HepG2 (cell line): ENCODE measurements around the gene OGFR. TPM values are rescaled to one million over a fixed set of nuclear protein-coding genes. Genes with fewer than 3 reads are reported as not detected.

Experiments used
- ATAC-seq: fragments of 200-7000 bp; cut with Tn5 transposase; 3 replicates; pipeline ENCODE4 v1.9.1; 2020; ENCODE audit warnings: mild to moderate bottlenecking, moderate library complexity
- BruUV-seq: library from RNA; stranded (reverse); fragments of 400-500 nt; replicated peaks from 2 replicates; lab custom pipeline; 2021; lab: Mats Ljungman, UMichigan
- CTCF ChIA-PET: fragments of 300-600 bp; formaldehyde crosslinking; extraction: SDS; loops from one replicate; lab custom pipeline; 2021; ENCODE audit warnings: low total read pairs, inconsistent platforms, low intra/inter-chr PET ratio; lab: Yijun Ruan, JAX
- POLR2A ChIA-PET: fragments of 350-600 bp; sonication (Branson Sonifier 250); formaldehyde crosslinking; loops from one replicate; lab custom pipeline; 2020; ENCODE audit warnings: antibody characterized with exemption, inconsistent platforms; lab: Yijun Ruan, JAX
- DNase-seq: peaks from one replicate; pipeline ENCODE4 v3.0.0-alpha.2; 2015; ENCODE audit warnings: low spot score
- FAIRE-seq: peaks from 3 replicates; lab custom pipeline; 2011; peaks lifted over from hg19 to GRCh38; lab: Jason Lieb, UNC
- H2AFZ ChIP-seq: one replicate; pipeline ENCODE4 v1.6.1; 2011; ENCODE audit warnings: low read length, inconsistent platforms
- H3K27ac ChIP-seq: fragments of 300-600 bp; 3 replicates; pipeline ENCODE4 v1.8.0; 2011; ENCODE audit warnings: mixed run types, mild to moderate bottlenecking, mixed read lengths, low read length, inconsistent platforms; ENCODE audit not compliant: insufficient read depth; ENCODE audit errors: extremely low read length
- H3K27me3 ChIP-seq, 2 experiments: fragments of 200-600 bp in 1 of 2; 2 replicates in 1 of 2; 3 replicates in 1 of 2; pipeline versions ENCODE4 v1.6.0 to v1.8.0; 2011; ENCODE audit warnings: low read length in 2 of 2, mild to moderate bottlenecking in 2 of 2, moderate library complexity in 2 of 2, inconsistent platforms in 1 of 2; ENCODE audit not compliant: insufficient read depth in 2 of 2, control insufficient read depth in 1 of 2
- H3K36me3 ChIP-seq, 2 experiments: fragments of 200-600 bp in 1 of 2; replicated peaks in 1 of 2; 2 replicates in 1 of 2; 3 replicates in 1 of 2; pipeline versions ENCODE4 v1.5.1 to v1.8.0; 2011; ENCODE audit warnings: low read length in 2 of 2, inconsistent platforms in 1 of 2; ENCODE audit not compliant: insufficient read depth in 2 of 2, control insufficient read depth in 1 of 2
- H3K4me1 ChIP-seq: 2 replicates; pipeline ENCODE4 v1.5.1; 2012; ENCODE audit warnings: low read length, inconsistent platforms; ENCODE audit not compliant: insufficient read depth
- H3K4me2 ChIP-seq: 2 replicates; pipeline ENCODE4 v1.6.0; 2011; ENCODE audit warnings: low read depth, low read length, inconsistent platforms
- H3K4me3 ChIP-seq, 3 experiments: fragments of 200-600 bp in 1 of 3; sonication (generic), shearing (Covaris generic) in 1 of 3; replicated peaks in 1 of 3; 2 replicates each; pipeline ENCODE4 v1.5.1; 2011 to 2016; ENCODE audit warnings: low read length in 3 of 3, inconsistent platforms in 2 of 3, low read depth in 2 of 3, mild to moderate bottlenecking in 2 of 3, control low read depth in 1 of 3, mixed read lengths in 1 of 3; ENCODE audit not compliant: insufficient read depth in 1 of 3
- H3K79me2 ChIP-seq: one replicate; pipeline ENCODE4 v1.6.1; 2011; ENCODE audit warnings: low read length, inconsistent platforms; ENCODE audit not compliant: insufficient read depth
- H3K9ac ChIP-seq: 2 replicates; pipeline ENCODE4 v1.6.0; 2011; ENCODE audit warnings: mild to moderate bottlenecking, low read depth, low read length, inconsistent platforms; ENCODE audit not compliant: insufficient read depth
- H3K9me3 ChIP-seq: 2 replicates; pipeline ENCODE4 v1.5.1; 2012; ENCODE audit warnings: mild to moderate bottlenecking, low read length
- H4K20me1 ChIP-seq: 2 replicates; pipeline ENCODE4 v1.6.0; 2011; ENCODE audit warnings: inconsistent platforms, mild to moderate bottlenecking, low read length, moderate library complexity; ENCODE audit not compliant: insufficient read depth
- NCOA1 ChIP-seq: sonication (generic); formaldehyde crosslinking; IDR thresholded peaks from 2 replicates; pipeline ENCODE4 v1.9.0; 2021; ENCODE audit warnings: missing genetic modification reagents
- SKI ChIP-seq: fragments of 450-650 bp; IDR thresholded peaks from one replicate; pipeline ENCODE4 v1.6.1; 2018; ENCODE audit warnings: mild to moderate bottlenecking; ENCODE audit not compliant: partially characterized antibody
- SOX5 ChIP-seq: IDR thresholded peaks from 2 replicates; pipeline ENCODE4 v1.6.1; 2016; ENCODE audit warnings: borderline replicate concordance
- ZBTB7A ChIP-seq: sonication (generic); formaldehyde crosslinking; IDR thresholded peaks from 2 replicates; pipeline ENCODE4 v1.8.0; 2022; ENCODE audit warnings: mild to moderate bottlenecking, missing genetic modification reagents
- WGBS: methylation state at CpG from one replicate; pipeline ENCODE4 v1.1.6; 2017; ENCODE audit warnings: low lambda C conversion rate; 5-methylcytosine and 5-hydroxymethylcytosine counted together
- in situ Hi-C: cut with HindIII; loops from 2 replicates; pipeline ENCODE4 v1.10.0; 2017; ENCODE audit warnings: low pct_unique_long_range_greater_than_20kb; ENCODE audit not compliant: extremely low pct_ligation_motif_present
- intact Hi-C: fragments of 100-400 bp; cut with micrococcal nuclease; formaldehyde crosslinking; loops from one replicate; pipeline ENCODE4 v1.10.0; 2022; ENCODE audit not compliant: unreplicated experiment
- polyA plus RNA-seq, 8 experiments: library from polyadenylated mRNA; depleted of rRNA in 3 of 8; stranded (reverse) in 7 of 8; unstranded in 1 of 8; fragments of >200 nt; fragmentation: Illumina TruSeq in 4 of 8; extraction: Trizol in 4 of 8; gene quantifications; 2 replicates each; pipeline versions ENCODE4 v1.2.1 to v1.2.3, GENCODE V29; 2011 to 2016; ENCODE audit warnings: low read depth in 4 of 8, missing spikeins in 1 of 8, mixed read lengths in 1 of 8; ENCODE audit not compliant: insufficient read depth in 1 of 8
- total RNA-seq, 5 experiments: library from RNA; depleted of rRNA; stranded (reverse); fragments of >200 nt; fragmentation: Illumina TruSeq; extraction: Trizol; gene quantifications; 2 replicates each; pipeline ENCODE4 v1.2.3, GENCODE V29; 2016; ENCODE audit warnings: low read depth in 1 of 5
- TF ChIP-seq, protein P1 (sequence below): sonication (generic); formaldehyde crosslinking; IDR thresholded peaks from 2 replicates; pipeline ENCODE4 v1.8.0; 2022; ENCODE audit warnings: low read depth, missing genetic modification reagents
- TF ChIP-seq, protein P2 (sequence below): IDR thresholded peaks from 2 replicates; pipeline ENCODE4 v1.6.1; 2016; ENCODE audit warnings: low read depth, borderline replicate concordance
- TF ChIP-seq, protein P3 (sequence below): sonication (generic); formaldehyde crosslinking; IDR thresholded peaks from 2 replicates; pipeline ENCODE4 v1.4.0; 2020; ENCODE audit warnings: mild to moderate bottlenecking, missing genetic modification reagents

OGFR gene
- total and polyA plus RNA-seq, 2 of the 13 experiments (the other 11 are each of a cell fraction or from before 2014, with no cell fraction given), result 47.7 to 81.8 TPM

DNA sequence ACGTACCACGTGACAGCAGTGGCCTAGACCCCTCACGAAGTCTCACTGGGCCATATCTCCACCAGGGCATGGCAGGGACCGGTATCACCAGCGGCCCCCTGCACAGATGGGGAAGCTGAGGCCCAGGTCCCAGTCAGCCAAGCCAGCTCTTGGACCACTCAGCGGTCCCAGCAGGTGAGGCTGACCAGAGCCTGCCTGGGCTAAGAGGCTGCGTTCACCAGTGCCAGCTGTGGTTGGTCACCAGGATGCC, 11.0 kb upstream of the OGFR start (continued):
- no peak for TF ChIP-seq SKI
- 0 out of 2 replicates have a peak, but pooled peaks have one; percentile 54 for TF ChIP-seq ZBTB7A
- no peak for TF ChIP-seq SOX5
- TF ChIP-seq, protein P1, sequence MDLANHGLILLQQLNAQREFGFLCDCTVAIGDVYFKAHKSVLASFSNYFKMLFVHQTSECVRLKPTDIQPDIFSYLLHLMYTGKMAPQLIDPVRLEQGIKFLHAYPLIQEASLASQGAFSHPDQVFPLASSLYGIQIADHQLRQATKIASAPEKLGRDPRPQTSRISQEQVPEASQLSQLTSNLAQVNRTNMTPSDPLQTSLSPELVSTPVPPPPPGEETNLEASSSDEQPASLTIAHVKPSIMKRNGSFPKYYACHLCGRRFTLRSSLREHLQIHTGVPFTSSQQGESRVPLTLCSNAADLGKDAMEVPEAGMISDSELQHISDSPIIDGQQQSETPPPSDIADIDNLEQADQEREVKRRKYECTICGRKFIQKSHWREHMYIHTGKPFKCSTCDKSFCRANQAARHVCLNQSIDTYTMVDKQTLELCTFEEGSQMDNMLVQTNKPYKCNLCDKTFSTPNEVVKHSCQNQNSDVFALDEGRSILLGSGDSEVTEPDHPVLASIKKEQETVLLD (CRISPR knock-in tag), result 0 out of 2 replicates have a peak, but pooled peaks have one; percentile 25
- no peak for TF ChIP-seq NCOA1 (CRISPR knock-in tag)
- TF ChIP-seq, protein P2, sequence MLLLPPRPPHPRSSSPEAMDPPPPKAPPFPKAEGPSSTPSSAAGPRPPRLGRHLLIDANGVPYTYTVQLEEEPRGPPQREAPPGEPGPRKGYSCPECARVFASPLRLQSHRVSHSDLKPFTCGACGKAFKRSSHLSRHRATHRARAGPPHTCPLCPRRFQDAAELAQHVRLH (CRISPR knock-in tag), result no peak

DNA sequence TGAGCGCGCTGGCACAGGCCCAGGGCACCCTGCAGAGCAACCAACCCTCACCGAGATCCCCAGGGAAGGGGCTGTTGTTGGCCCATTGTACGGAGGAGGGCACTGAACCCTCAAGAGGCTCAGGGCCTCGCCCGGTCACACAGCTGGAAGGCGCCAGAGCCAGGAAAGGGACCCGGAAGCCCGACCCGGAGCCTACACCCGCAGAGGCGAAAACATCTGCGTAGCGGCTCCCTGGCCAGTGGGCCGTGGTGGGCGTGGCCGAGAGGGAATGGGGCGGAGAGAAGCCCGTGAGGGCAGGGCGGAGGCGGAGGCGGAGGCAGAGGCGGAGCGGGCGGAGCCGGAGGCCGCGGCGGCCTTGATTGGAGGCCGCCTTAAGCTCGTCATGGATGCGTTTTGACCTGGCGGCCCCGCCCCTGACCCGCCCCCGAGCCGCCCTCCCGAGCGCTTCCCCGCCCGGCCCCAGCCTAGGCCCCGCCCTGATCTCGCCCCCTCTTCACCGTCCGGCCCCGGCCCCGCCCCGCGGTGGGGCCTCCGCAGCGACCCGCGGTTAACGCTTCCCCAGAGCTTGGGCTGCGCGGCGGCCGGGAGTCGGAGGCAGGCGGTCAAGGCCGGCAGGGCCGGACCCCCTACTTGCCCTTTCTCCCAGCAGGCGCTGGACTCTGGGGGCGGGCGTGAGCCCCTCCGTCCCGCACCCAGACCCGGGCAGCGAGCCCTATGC, 10.5 kb upstream of the OGFR start:
- POLR2A ChIA-PET, result interaction anchor here (0.7 to 4.2 kb wide), 35 partner anchors 8 to 728 kb away, joined by 3 to 110 read pairs (median 5); partner anchors contain the start of genes COL9A3, DIDO1, GID8 and OGFR
- in situ Hi-C loops, result loop anchor here (5.0 to 25.0 kb wide), 3 partner anchors 127 to 282 kb away; no protein-coding TSS in a partner anchor
- TF ChIP-seq, protein P3, sequence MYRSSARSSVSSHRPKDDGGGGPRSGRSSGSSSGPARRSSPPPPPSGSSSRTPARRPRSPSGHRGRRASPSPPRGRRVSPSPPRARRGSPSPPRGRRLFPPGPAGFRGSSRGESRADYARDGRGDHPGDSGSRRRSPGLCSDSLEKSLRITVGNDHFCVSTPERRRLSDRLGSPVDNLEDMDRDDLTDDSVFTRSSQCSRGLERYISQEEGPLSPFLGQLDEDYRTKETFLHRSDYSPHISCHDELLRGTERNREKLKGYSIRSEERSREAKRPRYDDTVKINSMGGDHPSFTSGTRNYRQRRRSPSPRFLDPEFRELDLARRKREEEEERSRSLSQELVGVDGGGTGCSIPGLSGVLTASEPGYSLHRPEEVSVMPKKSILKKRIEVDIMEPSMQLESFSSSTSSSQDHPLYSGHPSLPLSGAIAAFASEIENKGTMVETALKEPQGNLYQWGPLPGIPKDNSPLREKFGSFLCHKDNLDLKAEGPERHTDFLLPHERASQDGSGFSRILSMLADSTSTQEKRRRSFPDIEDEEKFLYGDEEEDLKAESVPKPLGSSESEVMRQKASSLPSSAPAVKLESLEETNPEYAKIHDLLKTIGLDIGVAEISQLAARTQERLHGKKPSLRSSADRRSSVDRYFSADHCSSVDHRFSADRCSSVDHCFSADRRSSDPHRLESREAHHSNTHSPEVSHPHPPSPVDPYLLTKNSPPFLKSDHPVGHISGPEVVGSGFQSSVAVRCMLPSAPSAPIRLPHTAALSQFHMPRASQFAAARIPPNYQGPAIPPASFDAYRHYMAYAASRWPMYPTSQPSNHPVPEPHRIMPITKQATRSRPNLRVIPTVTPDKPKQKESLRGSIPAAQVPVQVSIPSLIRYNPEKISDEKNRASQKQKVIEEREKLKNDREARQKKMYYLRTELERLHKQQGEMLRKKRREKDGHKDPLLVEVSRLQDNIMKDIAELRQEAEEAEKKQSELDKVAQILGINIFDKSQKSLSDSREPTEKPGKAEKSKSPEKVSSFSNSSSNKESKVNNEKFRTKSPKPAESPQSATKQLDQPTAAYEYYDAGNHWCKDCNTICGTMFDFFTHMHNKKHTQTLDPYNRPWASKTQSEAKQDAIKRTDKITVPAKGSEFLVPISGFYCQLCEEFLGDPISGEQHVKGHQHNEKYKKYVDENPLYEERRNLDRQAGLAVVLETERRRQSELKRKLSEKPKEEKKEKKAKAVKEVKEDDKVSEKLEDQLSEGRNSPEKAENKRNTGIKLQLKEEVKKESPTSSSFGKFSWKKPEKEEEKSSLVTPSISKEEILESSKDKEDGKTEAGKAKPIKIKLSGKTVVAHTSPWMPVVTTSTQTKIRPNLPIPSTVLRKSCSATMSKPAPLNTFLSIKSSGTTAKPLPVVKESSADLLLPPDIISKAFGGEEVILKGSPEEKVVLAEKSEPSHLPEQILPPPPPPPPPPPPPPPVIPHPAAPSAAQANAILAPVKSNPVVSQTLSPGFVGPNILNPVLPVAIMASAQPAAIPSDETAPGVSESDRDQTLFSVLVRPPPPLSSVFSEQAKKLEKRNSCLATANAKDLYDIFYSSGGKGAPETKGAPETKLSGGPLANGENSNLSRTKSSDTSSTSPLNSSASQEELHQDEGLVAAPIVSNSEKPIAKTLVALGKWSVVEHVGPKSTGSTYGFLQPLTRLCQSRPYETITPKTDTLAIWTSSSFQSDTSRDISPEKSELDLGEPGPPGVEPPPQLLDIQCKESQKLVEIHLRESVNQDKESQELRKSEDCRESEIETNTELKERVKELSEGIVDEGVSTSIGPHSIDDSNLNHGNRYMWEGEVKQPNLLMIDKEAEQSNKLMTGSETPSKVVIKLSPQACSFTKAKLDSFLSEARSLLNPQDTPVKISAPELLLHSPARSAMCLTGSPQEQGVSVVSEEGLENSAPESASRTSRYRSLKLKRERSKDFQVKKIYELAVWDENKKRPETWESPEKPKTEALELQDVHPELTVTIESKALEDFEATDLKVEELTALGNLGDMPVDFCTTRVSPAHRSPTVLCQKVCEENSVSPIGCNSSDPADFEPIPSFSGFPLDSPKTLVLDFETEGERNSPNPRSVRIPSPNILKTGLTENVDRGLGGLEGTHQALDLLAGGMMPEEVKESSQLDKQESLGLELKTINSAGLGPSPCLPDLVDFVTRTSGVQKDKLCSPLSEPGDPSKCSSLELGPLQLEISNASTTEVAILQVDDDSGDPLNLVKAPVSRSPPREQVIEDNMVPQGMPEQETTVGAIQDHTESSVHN, result 0 out of 2 replicates have a peak, but pooled peaks have one; percentile 55

More for the DNA sequence above, 10.5 kb upstream of the OGFR start:
- peak overlapping the region; percentile 89 for H3K27ac ChIP-seq
- ATAC-seq (peak; percentile 73), DNase-seq (peak; percentile 94), FAIRE-seq (peak; percentile 47)
- intact Hi-C loops, result loop anchor here (1.0 to 10.0 kb wide), 4 partner anchors 12 to 419 kb away; no protein-coding TSS in a partner anchor
- BruUV-seq, result no TSS peak
- CTCF ChIA-PET, result no interaction called here
- peak overlapping the region; percentile 99 for H3K4me2 ChIP-seq
- H3K4me3 ChIP-seq, result peak overlapping the region; percentile 66 to 82 (median 79)
- H3K27me3 ChIP-seq, result peaks cover 5 to 29% of the 10 kb centered on the region in 2 experiments; a peak in 4 of 5 replicates
- H3K9me3 ChIP-seq, result no peaks in the 10 kb centered on the region
- H4K20me1 ChIP-seq, result peaks cover 5% of the 10 kb centered on the region; the same call in 1 of the 2 replicates
- peaks cover 46% of the 10 kb centered on the region for H3K4me1 ChIP-seq
- peak overlapping the region; percentile 84 for H3K9ac ChIP-seq
- peaks cover 12 to 16% of the 10 kb centered on the region in 2 experiments; a peak in 4 of 5 replicates for H3K36me3 ChIP-seq
- peak overlapping the region; percentile 15 for H2AFZ ChIP-seq
- H3K79me2 ChIP-seq, result peaks cover 8% of the 10 kb centered on the region
- WGBS, result 2% methylated on average over 14 of the region's 69 CpGs
